ENCODE data around the gene GALNT17.

Gene GALNT17

DNA sequence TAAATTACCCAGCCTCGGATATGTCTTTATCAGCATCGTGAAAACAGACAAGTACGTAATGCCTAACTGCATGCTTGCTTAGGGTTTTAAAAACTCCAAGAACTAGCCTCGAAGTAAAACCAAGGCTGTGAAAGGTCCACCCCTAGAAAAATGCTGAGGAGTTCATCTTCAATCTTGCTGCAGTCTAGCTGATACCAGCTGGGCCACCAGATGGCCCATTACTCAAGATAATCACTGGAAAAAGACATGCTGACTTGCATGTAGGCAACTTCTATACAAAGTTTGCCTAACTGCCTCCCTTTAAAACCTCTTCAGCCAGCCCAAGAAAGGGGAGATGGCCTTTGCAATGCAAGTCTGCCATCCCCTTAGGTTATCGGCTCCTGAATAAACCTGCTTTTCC lies 614.1 kb downstream of the GALNT17 start:
- no peak overlapping the region for H3K27ac Mint-ChIP-seq
- H3K27me3 Mint-ChIP-seq (ENCODE audit: low read depth, poor library complexity), result peaks cover 21% of the 10 kb centered on the region
- H3K4me1 Mint-ChIP-seq, result no peaks in the 10 kb centered on the region
- no peak for DNase-seq
- peaks cover 4% of the 10 kb centered on the region for H3K36me3 Mint-ChIP-seq (ENCODE audit: low read depth)
- peaks cover 16% of the 10 kb centered on the region for H3K9me3 Mint-ChIP-seq
- no peak overlapping the region for H3K4me3 Mint-ChIP-seq
- TF ChIP-seq CTCF (IDR thresholded peaks at IDR 0.05), result no peak

DNA sequence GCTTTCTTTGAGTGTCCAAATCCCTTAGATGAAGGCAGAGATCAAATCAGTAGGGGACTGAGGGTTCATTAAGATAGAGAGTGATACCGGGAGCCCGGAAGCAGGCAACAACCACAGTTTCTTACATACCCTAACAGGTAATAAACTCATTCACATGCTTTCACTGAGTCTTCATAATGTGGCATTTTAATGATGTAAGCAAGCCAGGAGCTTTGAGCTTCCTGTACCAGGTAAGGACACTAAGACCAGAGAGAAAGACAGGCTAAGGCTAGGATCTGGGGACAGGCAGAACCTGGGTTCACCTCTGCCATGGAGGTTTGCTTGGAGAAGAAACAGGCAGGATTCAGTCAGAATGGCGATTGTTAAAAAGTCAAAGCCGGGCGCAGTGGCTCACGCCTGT lies 618.3 kb downstream of the GALNT17 start:
- H3K9me3 Mint-ChIP-seq, result peaks cover 19% of the 10 kb centered on the region
- peaks cover 16% of the 10 kb centered on the region for H3K4me1 Mint-ChIP-seq
- no peak for DNase-seq
- no peak overlapping the region for H3K27ac Mint-ChIP-seq
- H3K36me3 Mint-ChIP-seq (ENCODE audit: low read depth), result peaks cover 4% of the 10 kb centered on the region
- no peak for TF ChIP-seq CTCF (IDR thresholded peaks at IDR 0.05)
- no peak overlapping the region for H3K4me3 Mint-ChIP-seq
- peaks cover 35% of the 10 kb centered on the region for H3K27me3 Mint-ChIP-seq (ENCODE audit: low read depth, poor library complexity)

- peak; percentile 87 for TF ChIP-seq CTCF (IDR thresholded peaks at IDR 0.05)
- Mint-ChIP-seq H3K36me3 (ENCODE audit: low read depth) (peaks cover 16% of the 10 kb centered on the region), H3K27ac (peak overlapping the region; percentile 75), H3K4me3 (no peak overlapping the region), H3K27me3 (ENCODE audit: low read depth, poor library complexity) (peaks cover 35% of the 10 kb centered on the region), H3K4me1 (peaks cover 16% of the 10 kb centered on the region), H3K9me3 (peaks cover 38% of the 10 kb centered on the region)
- DNase-seq, result peak; percentile 89
Observed at GRCh38 chr7:71752171-71752935, 620.4 kb downstream of the GALNT17 start.

GRCh38 chr7:71753236-71753635 lies 621.3 kb downstream of the GALNT17 start:
- no peak for TF ChIP-seq CTCF (IDR thresholded peaks at IDR 0.05)
- H3K9me3 Mint-ChIP-seq, result peaks cover 43% of the 10 kb centered on the region
- peaks cover 35% of the 10 kb centered on the region for H3K27me3 Mint-ChIP-seq (ENCODE audit: low read depth, poor library complexity)
- DNase-seq, result no peak
- H3K4me1 Mint-ChIP-seq, result peaks cover 16% of the 10 kb centered on the region
- no peak overlapping the region for H3K27ac Mint-ChIP-seq
- H3K4me3 Mint-ChIP-seq, result peak overlapping the region; percentile 5
- H3K36me3 Mint-ChIP-seq (ENCODE audit: low read depth), result peaks cover 19% of the 10 kb centered on the region

GRCh38 chr7:71753956-71754664 lies 622.2 kb downstream of the GALNT17 start:
- Mint-ChIP-seq H3K9me3 (peaks cover 42% of the 10 kb centered on the region), H3K27me3 (ENCODE audit: low read depth, poor library complexity) (peaks cover 31% of the 10 kb centered on the region), H3K36me3 (ENCODE audit: low read depth) (peaks cover 17% of the 10 kb centered on the region), H3K4me1 (peaks cover 16% of the 10 kb centered on the region), H3K27ac (peak overlapping the region; percentile 46), H3K4me3 (peak overlapping the region; percentile 5)
- TF ChIP-seq CTCF (IDR thresholded peaks at IDR 0.05), result no peak
- peak; percentile 24 for DNase-seq
